Measurements from ENCODE around the gene SGMS1.
"Not testable (repeated sequence)": the region's sequence is repeated elsewhere in the genome, so short reads cannot be mapped to it uniquely, and the experiment has no call there.

SGMS1 gene

GRCh38 chr10:50528206-50528605 lies 95.5 kb downstream of the SGMS1 start:
- no peak for DNase-seq

GRCh38 chr10:50527442-50528043 lies 96.2 kb downstream of the SGMS1 start:
- DNase-seq = peak; percentile 69

GRCh38 chr10:50526185-50526584 lies 97.6 kb downstream of the SGMS1 start:
- DNase-seq = no peak

GRCh38 chr10:50523357-50523756 lies 100.4 kb downstream of the SGMS1 start:
- DNase-seq = no peak

GRCh38 chr10:50522908-50523307 lies 100.8 kb downstream of the SGMS1 start:
- DNase-seq = no peak

- no peak for DNase-seq
Measured at GRCh38 chr10:50520115-50520514, 103.6 kb downstream of the SGMS1 start.

GRCh38 chr10:50517626-50518025 lies 106.1 kb downstream of the SGMS1 start:
- no peak for DNase-seq

- DNase-seq = no peak
Measured at GRCh38 chr10:50516171-50516570, 107.6 kb downstream of the SGMS1 start.

GRCh38 chr10:50515420-50515819 lies 108.3 kb downstream of the SGMS1 start:
- DNase-seq = no peak

GRCh38 chr10:50514995-50515394 lies 108.8 kb downstream of the SGMS1 start:
- no peak for DNase-seq

GRCh38 chr10:50513956-50514355 lies 109.8 kb downstream of the SGMS1 start:
- DNase-seq = no peak

- DNase-seq = peak; percentile 85
Measured at GRCh38 chr10:50512743-50513416, 110.9 kb downstream of the SGMS1 start.

- no peak for DNase-seq
Measured at GRCh38 chr10:50512214-50512595, 111.6 kb downstream of the SGMS1 start.

GRCh38 chr10:50511492-50512213 lies 112.1 kb downstream of the SGMS1 start:
- DNase-seq = peak; percentile 89

GRCh38 chr10:50510517-50511473 lies 113.0 kb downstream of the SGMS1 start:
- DNase-seq = no peak

GRCh38 chr10:50508315-50509051 lies 115.3 kb downstream of the SGMS1 start:
- peak; percentile 97 for DNase-seq

GRCh38 chr10:50506861-50507573 lies 116.7 kb downstream of the SGMS1 start:
- DNase-seq = no peak

GRCh38 chr10:50504389-50504788 lies 119.4 kb downstream of the SGMS1 start:
- no peak for DNase-seq

- DNase-seq = no peak
Measured at GRCh38 chr10:50503661-50504320, 120.0 kb downstream of the SGMS1 start.

- not testable (repeated sequence) for DNase-seq
Measured at GRCh38 chr10:50503156-50503555, 120.6 kb downstream of the SGMS1 start.

- DNase-seq = peak; percentile 69
Measured at GRCh38 chr10:50501924-50502452, 121.8 kb downstream of the SGMS1 start.

Data from activated CD4-positive, alpha-beta T cell treated with anti-CD3 and anti-CD28 coated beads, Interleukin-2, amount 50 U/mL, for 16 hours (primary cell).